GM21825 (cell line): Measurements from ENCODE around the gene CTIF.

Source experiments
- ATAC-seq: cut with Tn5 transposase; IDR thresholded peaks from one replicate; pipeline ENCODE4 v1.9.1; 2021; ENCODE audit warnings: mild to moderate bottlenecking, moderate library complexity; ENCODE audit not compliant: unreplicated experiment

Gene CTIF

GRCh38 chr18:48872234-48873145 lies 333.7 kb downstream of the CTIF start:
- no peak for ATAC-seq

GRCh38 chr18:48874233-48874632 lies 335.4 kb downstream of the CTIF start:
- no peak for ATAC-seq

- no peak for ATAC-seq
These were observed 335.9 kb downstream of the CTIF start for GRCh38 chr18:48874701-48875162.

GRCh38 chr18:48875314-48875941 lies 336.6 kb downstream of the CTIF start:
- no peak for ATAC-seq

- ATAC-seq = no peak
These were observed 337.2 kb downstream of the CTIF start for GRCh38 chr18:48875942-48876511.

GRCh38 chr18:48876590-48876989 lies 337.8 kb downstream of the CTIF start:
- ATAC-seq = no peak

- ATAC-seq = no peak
These were observed 339.1 kb downstream of the CTIF start for GRCh38 chr18:48877941-48878340.

GRCh38 chr18:48878471-48878870 lies 339.6 kb downstream of the CTIF start:
- ATAC-seq = no peak

GRCh38 chr18:48879008-48879431 lies 340.2 kb downstream of the CTIF start:
- no peak for ATAC-seq

GRCh38 chr18:48880931-48881330 lies 342.1 kb downstream of the CTIF start:
- no peak for ATAC-seq

GRCh38 chr18:48882379-48882778 lies 343.5 kb downstream of the CTIF start:
- no peak for ATAC-seq

- no peak for ATAC-seq
These were observed 345.5 kb downstream of the CTIF start for GRCh38 chr18:48884306-48884705.

- no peak for ATAC-seq
These were observed 345.9 kb downstream of the CTIF start for GRCh38 chr18:48884771-48885170.

GRCh38 chr18:48885266-48885923 lies 346.6 kb downstream of the CTIF start:
- ATAC-seq = no peak

- ATAC-seq = no peak
These were observed 347.1 kb downstream of the CTIF start for GRCh38 chr18:48885924-48886400.

- no peak for ATAC-seq
These were observed 347.9 kb downstream of the CTIF start for GRCh38 chr18:48886520-48887293.

- ATAC-seq = no peak
These were observed 348.6 kb downstream of the CTIF start for GRCh38 chr18:48887294-48887904.

- no peak for ATAC-seq
These were observed 349.3 kb downstream of the CTIF start for GRCh38 chr18:48887905-48888772.

GRCh38 chr18:48888773-48889080 lies 349.9 kb downstream of the CTIF start:
- no peak for ATAC-seq
